Esophagus muscularis mucosa (tissue), 4 donors: ENCODE measurements around the gene HTR2C. TPM values are rescaled to one million over a fixed set of nuclear protein-coding genes. Genes with fewer than 3 reads are reported as not detected.
A peak's percentile ranks its signal among the peaks of the same experiment; 100 is the strongest.
"Not testable (repeated sequence)": the region's sequence is repeated elsewhere in the genome, so short reads cannot be mapped to it uniquely, and the experiment has no call there.

Experiments
- DNase-seq: peaks from one replicate; pipeline ENCODE4 v3.0.0-alpha.2; 2017; ENCODE audit errors: extremely low spot score
- H3K27ac ChIP-seq, 4 donors: fragments of 200-600 bp; sonication (generic); replicated peaks in 1 of 4; 1 replicate in 3 of 4; 2 replicates in 1 of 4; pipeline ENCODE4 v1.5.1; 2016 to 2019; ENCODE audit warnings: mild to moderate bottlenecking in 1 of 4
- H3K27me3 ChIP-seq, 4 donors: fragments of 200-600 bp; sonication (generic); one replicate each; pipeline versions ENCODE4 v1.5.1 to v1.6.0; 2016 to 2019
- H3K36me3 ChIP-seq, 4 donors: fragments of 200-600 bp; sonication (generic); one replicate each; pipeline ENCODE4 v1.5.1; 2016 to 2019
- H3K4me1 ChIP-seq, 4 donors: fragments of 200-600 bp; sonication (generic); one replicate each; pipeline ENCODE4 v1.5.1; 2016 to 2019
- H3K4me3 ChIP-seq, 4 donors: fragments of 200-600 bp; sonication (generic); 1 replicate in 2 of 4; 2 replicates in 2 of 4; pipeline ENCODE4 v1.5.1; 2016 to 2019; ENCODE audit warnings: mild to moderate bottlenecking in 4 of 4, moderate library complexity in 1 of 4
- H3K9me3 ChIP-seq, 4 donors: fragments of 200-600 bp; sonication (generic); 1 replicate in 3 of 4; 2 replicates in 1 of 4; pipeline ENCODE4 v1.5.1; 2016 to 2019
- EP300 ChIP-seq: sonication (generic); formaldehyde crosslinking; IDR thresholded peaks from one replicate; pipeline ENCODE4 v1.6.1; 2017; ENCODE audit warnings: antibody characterized with exemption
- POLR2A ChIP-seq: fragments of 450-650 bp; IDR thresholded peaks from one replicate; pipeline ENCODE4 v1.6.1; 2017; ENCODE audit warnings: antibody characterized with exemption, moderate library complexity, mild to moderate bottlenecking, low read depth
- POLR2AphosphoS5 ChIP-seq, 2 donors: sonication (generic); formaldehyde crosslinking; IDR thresholded peaks; one replicate each; pipeline ENCODE4 v1.6.1; 2017; ENCODE audit warnings: antibody characterized with exemption in 2 of 2
- WGBS: methylation state at CpG from one replicate; pipeline ENCODE4 v1.1.5; 2018; 5-methylcytosine and 5-hydroxymethylcytosine counted together
- intact Hi-C: fragments of 100-400 bp; cut with DNase I; formaldehyde crosslinking; loops from one replicate; pipeline ENCODE4 v1.15.1; 2023
- total RNA-seq, 4 donors: library from RNA; depleted of rRNA; stranded (reverse); fragments of >200 nt; gene quantifications; one replicate each; pipeline versions ENCODE4 v1.1.0 to v1.2.1, GENCODE V29; 2016
- TF ChIP-seq, protein P1 (sequence below), 3 experiments: fragments of 200-600 bp in 2 of 3; fragments of 450-650 bp in 1 of 3; sonication (generic) in 2 of 3; IDR thresholded peaks; one replicate each; pipeline ENCODE4 v1.5.1; 2017 to 2019; ENCODE audit warnings: antibody characterized with exemption in 3 of 3, mild to moderate bottlenecking in 2 of 3, moderate library complexity in 1 of 3

Gene HTR2C
- total RNA-seq, 4 donors from 2014 or later: not detected

DNA sequence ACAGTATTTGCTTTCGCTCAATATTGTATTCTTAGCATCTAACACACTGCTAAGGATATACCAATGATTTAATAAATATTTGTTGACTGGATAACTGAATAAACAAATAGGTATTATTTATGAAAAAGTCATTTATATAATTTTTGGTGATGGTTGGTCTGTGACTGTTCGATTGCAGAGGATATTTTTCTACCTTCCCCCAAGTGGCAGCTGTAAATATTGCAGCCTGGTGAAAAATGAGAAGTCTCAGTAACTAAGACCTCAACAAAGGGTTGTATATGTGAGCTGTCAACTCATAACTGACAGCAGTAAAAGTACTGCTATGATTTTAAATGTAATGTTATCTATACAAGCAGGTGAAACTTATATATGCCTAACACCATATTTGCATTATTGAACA lies 36.0 kb downstream of the HTR2C start:
- no peak overlapping the region for H3K27ac ChIP-seq
- WGBS: 56% methylated on average over 2 of the region's 2 CpGs
- no peaks in the 10 kb centered on the region for H3K4me1 ChIP-seq
- H3K4me3 ChIP-seq: no peak overlapping the region
- H3K27me3 ChIP-seq: no peaks in the 10 kb centered on the region
- H3K36me3 ChIP-seq: no peaks in the 10 kb centered on the region
- no peaks in the 10 kb centered on the region for H3K9me3 ChIP-seq
- intact Hi-C loops: loop anchor here (10.0 kb wide), 1 partner anchor 525 kb away; no protein-coding TSS in a partner anchor
- TF ChIP-seq POLR2AphosphoS5 (IDR thresholded peaks at IDR 0.05): no peak
- no peak for TF ChIP-seq EP300
- TF ChIP-seq, protein P1, sequence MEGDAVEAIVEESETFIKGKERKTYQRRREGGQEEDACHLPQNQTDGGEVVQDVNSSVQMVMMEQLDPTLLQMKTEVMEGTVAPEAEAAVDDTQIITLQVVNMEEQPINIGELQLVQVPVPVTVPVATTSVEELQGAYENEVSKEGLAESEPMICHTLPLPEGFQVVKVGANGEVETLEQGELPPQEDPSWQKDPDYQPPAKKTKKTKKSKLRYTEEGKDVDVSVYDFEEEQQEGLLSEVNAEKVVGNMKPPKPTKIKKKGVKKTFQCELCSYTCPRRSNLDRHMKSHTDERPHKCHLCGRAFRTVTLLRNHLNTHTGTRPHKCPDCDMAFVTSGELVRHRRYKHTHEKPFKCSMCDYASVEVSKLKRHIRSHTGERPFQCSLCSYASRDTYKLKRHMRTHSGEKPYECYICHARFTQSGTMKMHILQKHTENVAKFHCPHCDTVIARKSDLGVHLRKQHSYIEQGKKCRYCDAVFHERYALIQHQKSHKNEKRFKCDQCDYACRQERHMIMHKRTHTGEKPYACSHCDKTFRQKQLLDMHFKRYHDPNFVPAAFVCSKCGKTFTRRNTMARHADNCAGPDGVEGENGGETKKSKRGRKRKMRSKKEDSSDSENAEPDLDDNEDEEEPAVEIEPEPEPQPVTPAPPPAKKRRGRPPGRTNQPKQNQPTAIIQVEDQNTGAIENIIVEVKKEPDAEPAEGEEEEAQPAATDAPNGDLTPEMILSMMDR (IDR thresholded peaks at IDR 0.05): peak in 2 of 3 experiments; percentile 18 to 25
- no peak for TF ChIP-seq POLR2A
- DNase-seq: no peak

DNA sequence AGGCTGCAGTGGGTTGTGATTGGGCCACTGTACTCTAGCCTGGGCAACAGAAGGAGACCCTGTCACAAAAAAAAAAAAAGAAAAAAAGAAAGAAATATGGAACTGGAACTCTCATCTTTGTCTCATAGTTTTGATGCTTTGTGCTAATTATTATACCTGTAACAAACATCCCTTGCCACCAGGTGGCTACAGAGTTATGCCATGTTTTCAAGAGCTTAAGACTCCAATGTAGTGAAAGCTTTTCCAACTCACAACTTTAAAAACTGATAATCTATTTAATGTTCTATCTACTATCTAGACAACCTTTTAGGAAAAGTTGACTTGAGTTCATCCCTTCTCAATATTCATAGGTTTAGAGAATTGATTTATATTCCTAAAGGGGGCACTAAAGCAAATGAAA lies 42.4 kb downstream of the HTR2C start:
- Histone ChIP-seq H3K27ac (no peak overlapping the region), H3K27me3 (no peaks in the 10 kb centered on the region), H3K4me1 (no peaks in the 10 kb centered on the region), H3K36me3 (no peaks in the 10 kb centered on the region), H3K4me3 (no peak overlapping the region), H3K9me3 (no peaks in the 10 kb centered on the region)
- DNase-seq: no peak
- TF ChIP-seq POLR2A (no peak), POLR2AphosphoS5 (IDR thresholded peaks at IDR 0.05) (no peak), EP300 (no peak)
- TF ChIP-seq, protein P1 (IDR thresholded peaks at IDR 0.05): peak; percentile 17 to 31 (median 24)
- intact Hi-C loops: loop anchor here (5.0 kb wide), 1 partner anchor 331 kb away; no protein-coding TSS in a partner anchor

DNA sequence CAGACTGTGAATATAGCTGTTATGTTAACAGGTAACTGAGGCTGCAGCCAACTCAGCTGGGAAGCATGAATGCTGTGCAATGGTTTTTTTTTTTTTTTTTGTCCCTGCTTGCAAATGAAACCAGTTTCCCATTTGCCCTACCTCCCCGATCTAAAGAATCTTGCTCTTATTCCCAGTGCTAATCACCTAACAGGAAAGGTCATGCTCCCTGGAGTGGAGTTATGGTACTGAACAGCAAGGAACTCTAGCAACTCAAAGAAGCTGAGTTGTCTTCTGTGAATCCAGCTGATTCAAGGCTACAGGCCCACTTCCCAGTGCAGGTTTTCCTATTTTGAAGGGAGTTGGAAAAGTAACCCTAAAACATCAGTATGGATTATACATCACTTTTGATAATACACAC lies 52.1 kb downstream of the HTR2C start:
- intact Hi-C loops: no loop called here
- Histone ChIP-seq H3K36me3 (no peaks in the 10 kb centered on the region), H3K27me3 (peaks cover 0 to 6% (median 0%) of the 10 kb centered on the region in 4 donors), H3K27ac (no peak overlapping the region), H3K9me3 (no peaks in the 10 kb centered on the region), H3K4me3 (no peak overlapping the region), H3K4me1 (no peaks in the 10 kb centered on the region)
- DNase-seq: no peak
- WGBS: 67% methylated on average over 1 of the region's 1 CpG
- TF ChIP-seq EP300 (no peak), POLR2AphosphoS5 (IDR thresholded peaks at IDR 0.05) (no peak), POLR2A (no peak)
- TF ChIP-seq, protein P1 (IDR thresholded peaks at IDR 0.05): no peak

GRCh38 chrX:114650351-114650750 lies 66.5 kb downstream of the HTR2C start:
- no peaks in the 10 kb centered on the region for H3K36me3 ChIP-seq
- no peaks in the 10 kb centered on the region for H3K4me1 ChIP-seq
- intact Hi-C loops: no loop called here
- TF ChIP-seq POLR2AphosphoS5 (IDR thresholded peaks at IDR 0.05): no peak
- peaks cover 0 to under 1% (median 0%) of the 10 kb centered on the region in 4 donors for H3K27me3 ChIP-seq
- no peak overlapping the region for H3K4me3 ChIP-seq
- H3K27ac ChIP-seq: no peak overlapping the region
- no peaks in the 10 kb centered on the region for H3K9me3 ChIP-seq
- DNase-seq: no peak

GRCh38 chrX:114675365-114675764 lies 91.5 kb downstream of the HTR2C start:
- Histone ChIP-seq H3K27me3 (no peaks in the 10 kb centered on the region), H3K4me3 (no peak overlapping the region), H3K4me1 (no peaks in the 10 kb centered on the region), H3K9me3 (no peaks in the 10 kb centered on the region), H3K27ac (no peak overlapping the region), H3K36me3 (no peaks in the 10 kb centered on the region)
- DNase-seq: no peak
- intact Hi-C loops: no loop called here
- TF ChIP-seq, protein P1 (IDR thresholded peaks at IDR 0.05): no peak
- TF ChIP-seq POLR2AphosphoS5 (IDR thresholded peaks at IDR 0.05) (no peak), POLR2A (no peak), EP300 (no peak)
- WGBS: 31% methylated on average over 2 of the region's 2 CpGs

DNA sequence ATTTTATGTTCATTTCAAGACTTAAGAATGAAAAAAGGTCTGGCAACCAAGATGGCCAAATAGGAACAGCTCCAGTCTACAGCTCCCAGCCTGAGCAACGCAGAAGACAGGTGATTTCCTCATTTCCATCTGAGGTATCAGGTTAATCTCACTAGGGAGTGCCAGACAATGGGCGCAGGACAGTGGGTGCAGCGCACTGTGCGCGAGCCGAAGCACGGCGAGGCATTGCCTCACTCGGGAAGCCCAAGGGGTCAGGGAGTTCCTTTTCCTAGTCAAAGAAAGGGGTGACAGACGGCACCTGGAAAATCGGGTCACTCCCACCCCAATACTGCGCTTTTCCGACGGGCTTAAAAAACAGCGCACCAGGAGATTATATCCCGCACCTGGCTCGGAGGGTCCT lies 116.6 kb downstream of the HTR2C start:
- 84% methylated on average over 17 of the region's 17 CpGs for WGBS

More for the DNA sequence above, 116.6 kb downstream of the HTR2C start:
- H3K27ac ChIP-seq, H3K36me3 ChIP-seq, intact Hi-C loops, DNase-seq, H3K27me3 ChIP-seq, H3K9me3 ChIP-seq, H3K4me1 ChIP-seq, H3K4me3 ChIP-seq: not testable (repeated sequence)
